Trophoblast cell (in vitro differentiated cells and primary cell): ENCODE results near the gene DHRSX.
"Not testable (repeated sequence)": the region's sequence is repeated elsewhere in the genome, so short reads cannot be mapped to it uniquely, and the experiment has no call there.

Experiments used
- DNase-seq, 2 donors: peaks; one replicate each; pipeline ENCODE4 v3.0.0-alpha.2; 2016
- H2AFZ ChIP-seq: 2 replicates; pipeline ENCODE4 v1.6.1; 2013; ENCODE audit warnings: low read length, moderate library complexity, mild to moderate bottlenecking; ENCODE audit not compliant: insufficient read depth, poor library complexity
- H2AK5ac ChIP-seq: 2 replicates; pipeline ENCODE4 v1.6.1; 2013; ENCODE audit warnings: mild to moderate bottlenecking, low read length
- H2BK120ac ChIP-seq: 2 replicates; pipeline ENCODE4 v1.6.1; 2013; ENCODE audit warnings: low read length, mild to moderate bottlenecking, moderate library complexity; ENCODE audit not compliant: insufficient read depth, poor library complexity
- H2BK12ac ChIP-seq: 2 replicates; pipeline ENCODE4 v1.6.1; 2013; ENCODE audit warnings: mild to moderate bottlenecking, low read length, moderate library complexity
- H2BK5ac ChIP-seq: 2 replicates; pipeline ENCODE4 v1.6.1; 2013; ENCODE audit warnings: low read length, low read depth, moderate library complexity, mild to moderate bottlenecking; ENCODE audit not compliant: poor library complexity
- H3K14ac ChIP-seq: 2 replicates; pipeline ENCODE4 v1.6.1; 2013; ENCODE audit warnings: mild to moderate bottlenecking, low read length
- H3K18ac ChIP-seq: 2 replicates; pipeline ENCODE4 v1.6.1; 2013; ENCODE audit warnings: mild to moderate bottlenecking, low read length
- H3K23ac ChIP-seq: 2 replicates; pipeline ENCODE4 v1.6.1; 2013; ENCODE audit warnings: low read length
- H3K27ac ChIP-seq: 2 replicates; pipeline ENCODE4 v1.5.1; 2013; ENCODE audit warnings: low read depth, mild to moderate bottlenecking, inconsistent platforms, low read length, moderate library complexity
- H3K27me3 ChIP-seq: 2 replicates; pipeline ENCODE4 v1.6.1; 2013; ENCODE audit warnings: inconsistent platforms, mild to moderate bottlenecking, low read length, moderate library complexity; ENCODE audit not compliant: insufficient read depth
- H3K36me3 ChIP-seq, 2 experiments: 1 replicate in 1 of 2; 2 replicates in 1 of 2; pipeline ENCODE4 v1.6.1; 2013; ENCODE audit warnings: low read length in 2 of 2, mild to moderate bottlenecking in 2 of 2, moderate library complexity in 1 of 2; ENCODE audit not compliant: insufficient read depth in 2 of 2, control insufficient read depth in 1 of 2
- H3K4ac ChIP-seq: 2 replicates; pipeline ENCODE4 v1.6.1; 2013; ENCODE audit warnings: low read depth, mild to moderate bottlenecking, low read length, moderate library complexity
- H3K4me1 ChIP-seq, 2 experiments: 1 replicate in 1 of 2; 2 replicates in 1 of 2; pipeline ENCODE4 v1.6.1; 2013; ENCODE audit warnings: low read length in 2 of 2, mild to moderate bottlenecking in 2 of 2, moderate library complexity in 1 of 2; ENCODE audit not compliant: insufficient read depth in 2 of 2, control insufficient read depth in 1 of 2
- H3K4me2 ChIP-seq: 2 replicates; pipeline ENCODE4 v1.6.1; 2013; ENCODE audit warnings: inconsistent platforms, mild to moderate bottlenecking, low read length, moderate library complexity
- H3K4me3 ChIP-seq: 2 replicates; pipeline ENCODE4 v1.5.1; 2013; ENCODE audit warnings: mild to moderate bottlenecking, low read depth, low read length, inconsistent platforms
- H3K79me1 ChIP-seq: one replicate; pipeline ENCODE4 v1.6.1; 2013; ENCODE audit warnings: low read length
- H3K79me2 ChIP-seq: 2 replicates; pipeline ENCODE4 v1.6.1; 2013; ENCODE audit warnings: low read length, mild to moderate bottlenecking; ENCODE audit not compliant: control insufficient read depth, insufficient read depth, poor library complexity
- H3K9ac ChIP-seq: 2 replicates; pipeline ENCODE4 v1.6.1; 2013; ENCODE audit warnings: mild to moderate bottlenecking, low read length
- H3K9me3 ChIP-seq: 2 replicates; pipeline ENCODE4 v1.6.1; 2013; ENCODE audit warnings: low read depth, mild to moderate bottlenecking, control low read depth, inconsistent platforms, low read length; ENCODE audit not compliant: insufficient read depth
- H4K12ac ChIP-seq: 2 replicates; pipeline ENCODE4 v1.6.1; 2013; ENCODE audit warnings: low read depth, mild to moderate bottlenecking, low read length, moderate library complexity
- H4K8ac ChIP-seq: 2 replicates; pipeline ENCODE4 v1.6.1; 2013; ENCODE audit warnings: low read depth, mild to moderate bottlenecking, low read length, moderate library complexity
- H4K91ac ChIP-seq: one replicate; pipeline ENCODE4 v1.6.1; 2013; ENCODE audit warnings: low read depth, mild to moderate bottlenecking, low read length, moderate library complexity
- WGBS: extraction: QIAGEN DNeasy Blood & Tissue Kit; methylation state at CpG from one replicate; pipeline ENCODE4 v1.1.7; 2013; ENCODE audit warnings: missing lambda C conversion rate; ENCODE audit not compliant: insufficient read length, insufficient coverage; ENCODE audit errors: extremely low coverage; 5-methylcytosine and 5-hydroxymethylcytosine counted together

Gene DHRSX

GRCh38 chrX:2536141-2536540 lies 35.4 kb upstream of the DHRSX start:
- no peak for DNase-seq
- H3K9ac ChIP-seq, result no peak overlapping the region
- H2BK12ac ChIP-seq, result no peak overlapping the region
- H2BK5ac ChIP-seq, result no peak overlapping the region
- no peaks in the 10 kb centered on the region for H3K79me1 ChIP-seq
- no peak overlapping the region for H2AFZ ChIP-seq
- no peak overlapping the region for H3K4me2 ChIP-seq
- no peak overlapping the region for H2AK5ac ChIP-seq
- no peaks in the 10 kb centered on the region for H3K27me3 ChIP-seq
- H4K12ac ChIP-seq, result no peak overlapping the region
- no peaks in the 10 kb centered on the region for H3K79me2 ChIP-seq
- no peak overlapping the region for H4K91ac ChIP-seq
- H3K27ac ChIP-seq, result no peak overlapping the region
- no peaks in the 10 kb centered on the region for H3K9me3 ChIP-seq
- no peaks in the 10 kb centered on the region for H3K36me3 ChIP-seq
- no peak overlapping the region for H3K18ac ChIP-seq
- H4K8ac ChIP-seq, result no peak overlapping the region
- no peak overlapping the region for H3K14ac ChIP-seq
- H3K4me1 ChIP-seq, result no peaks in the 10 kb centered on the region
- H3K4ac ChIP-seq, result no peak overlapping the region
- WGBS, result no CpG with 5 or more reads among the region's 7 CpGs
- no peak overlapping the region for H2BK120ac ChIP-seq
- no peak overlapping the region for H3K4me3 ChIP-seq
- H3K23ac ChIP-seq, result no peak overlapping the region

GRCh38 chrX:2534261-2535021 lies 33.7 kb upstream of the DHRSX start:
- not testable (repeated sequence) for H3K9ac ChIP-seq, H2BK5ac ChIP-seq, H4K91ac ChIP-seq, H3K79me2 ChIP-seq, H2AK5ac ChIP-seq, H4K12ac ChIP-seq, H3K4me2 ChIP-seq, H4K8ac ChIP-seq, H2BK12ac ChIP-seq, H3K27me3 ChIP-seq, H3K27ac ChIP-seq, H3K4me1 ChIP-seq, H3K4ac ChIP-seq, H2AFZ ChIP-seq, H3K36me3 ChIP-seq, H3K79me1 ChIP-seq, H3K4me3 ChIP-seq, DNase-seq, H3K14ac ChIP-seq, H3K23ac ChIP-seq, H3K9me3 ChIP-seq, H2BK120ac ChIP-seq, H3K18ac ChIP-seq
- WGBS, result no CpG with 5 or more reads among the region's 5 CpGs

- H3K23ac ChIP-seq, result no peak overlapping the region
- no peak overlapping the region for H2BK12ac ChIP-seq
- no peak for DNase-seq
- no peak overlapping the region for H2AFZ ChIP-seq
- H3K4me2 ChIP-seq, result no peak overlapping the region
- H3K27ac ChIP-seq, result no peak overlapping the region
- no peak overlapping the region for H3K14ac ChIP-seq
- H3K79me2 ChIP-seq, result no peaks in the 10 kb centered on the region
- no peaks in the 10 kb centered on the region for H3K36me3 ChIP-seq
- no peak overlapping the region for H3K9ac ChIP-seq
- no peaks in the 10 kb centered on the region for H3K79me1 ChIP-seq
- H4K91ac ChIP-seq, result no peak overlapping the region
- no peak overlapping the region for H2BK120ac ChIP-seq
- no peak overlapping the region for H3K18ac ChIP-seq
- WGBS, result no CpG with 5 or more reads among the region's 8 CpGs
- no peak overlapping the region for H3K4ac ChIP-seq
- no peaks in the 10 kb centered on the region for H3K9me3 ChIP-seq
- H3K4me3 ChIP-seq, result no peak overlapping the region
- H3K27me3 ChIP-seq, result no peaks in the 10 kb centered on the region
- H4K8ac ChIP-seq, result no peak overlapping the region
- no peak overlapping the region for H2BK5ac ChIP-seq
- no peak overlapping the region for H2AK5ac ChIP-seq
- H3K4me1 ChIP-seq, result no peaks in the 10 kb centered on the region
- no peak overlapping the region for H4K12ac ChIP-seq
Observed at GRCh38 chrX:2533424-2533823, 32.6 kb upstream of the DHRSX start.

- Histone ChIP-seq H2BK5ac (no peak overlapping the region), H3K18ac (no peak overlapping the region), H3K36me3 (no peaks in the 10 kb centered on the region), H3K9ac (no peak overlapping the region), H4K12ac (no peak overlapping the region), H3K27ac (no peak overlapping the region), H3K4me2 (no peak overlapping the region), H2BK12ac (no peak overlapping the region), H2AFZ (no peak overlapping the region), H3K4me1 (no peaks in the 10 kb centered on the region), H3K23ac (no peak overlapping the region), H2AK5ac (no peak overlapping the region), H4K91ac (no peak overlapping the region), H3K27me3 (no peaks in the 10 kb centered on the region), H3K14ac (no peak overlapping the region), H3K4ac (no peak overlapping the region), H3K4me3 (no peak overlapping the region), H3K79me1 (no peaks in the 10 kb centered on the region), H2BK120ac (no peak overlapping the region), H3K79me2 (no peaks in the 10 kb centered on the region), H3K9me3 (no peaks in the 10 kb centered on the region), H4K8ac (no peak overlapping the region)
- no CpG with 5 or more reads among the region's 10 CpGs for WGBS
- no peak for DNase-seq
Observed at GRCh38 chrX:2526390-2526789, 25.6 kb upstream of the DHRSX start.
